Osteocyte (in vitro differentiated cells): ENCODE data around the gene GAK. TPM values are rescaled to one million over a fixed set of nuclear protein-coding genes. Genes with fewer than 3 reads are reported as not detected.

ENCODE experiments used
- DNase-seq: peaks from one replicate; pipeline ENCODE4 v3.0.0; 2021; ENCODE audit warnings: mixed read lengths; ENCODE audit not compliant: unreplicated experiment; ENCODE audit errors: extremely low spot score
- H3K27ac Mint-ChIP-seq: one replicate; pipeline ENCODE4 v1.8.0; 2021; ENCODE audit warnings: mild to moderate bottlenecking, mixed read lengths; ENCODE audit not compliant: unreplicated experiment
- H3K27me3 Mint-ChIP-seq: one replicate; pipeline ENCODE4 v1.8.0; 2021; ENCODE audit warnings: mixed read lengths; ENCODE audit not compliant: unreplicated experiment
- H3K36me3 Mint-ChIP-seq: one replicate; pipeline ENCODE4 v1.8.0; 2021; ENCODE audit warnings: mixed read lengths; ENCODE audit not compliant: unreplicated experiment
- H3K4me1 Mint-ChIP-seq: one replicate; pipeline ENCODE4 v1.8.0; 2021; ENCODE audit warnings: mixed read lengths; ENCODE audit not compliant: unreplicated experiment
- H3K4me3 Mint-ChIP-seq: one replicate; pipeline ENCODE4 v1.8.0; 2021; ENCODE audit warnings: mild to moderate bottlenecking, moderate library complexity, mixed read lengths; ENCODE audit not compliant: unreplicated experiment
- H3K9me3 Mint-ChIP-seq: one replicate; pipeline ENCODE4 v1.8.0; 2021; ENCODE audit warnings: mixed read lengths; ENCODE audit not compliant: unreplicated experiment
- CTCF ChIP-seq: fragments of 200-600 bp; sonication (generic); IDR thresholded peaks from 2 replicates; pipeline ENCODE4 v1.5.0; 2021; ENCODE audit warnings: antibody characterized with exemption, mild to moderate bottlenecking, moderate library complexity
- total RNA-seq: library from RNA; stranded (reverse); gene quantifications from 2 replicates; pipeline ENCODE4 v1.2.1, GENCODE V29; 2021

GAK gene
- total RNA-seq, 1 donor from 2014 or later = 93.8 TPM

GRCh38 chr4:972651-973424, 40.7 kb upstream of the GAK start:
- Mint-ChIP-seq H3K27ac (no peak overlapping the region), H3K36me3 (no peaks in the 10 kb centered on the region), H3K9me3 (no peaks in the 10 kb centered on the region), H3K27me3 (no peaks in the 10 kb centered on the region), H3K4me1 (peaks cover 7% of the 10 kb centered on the region), H3K4me3 (peak overlapping the region; percentile 67)
- no peak for TF ChIP-seq CTCF
- no peak for DNase-seq

DNA sequence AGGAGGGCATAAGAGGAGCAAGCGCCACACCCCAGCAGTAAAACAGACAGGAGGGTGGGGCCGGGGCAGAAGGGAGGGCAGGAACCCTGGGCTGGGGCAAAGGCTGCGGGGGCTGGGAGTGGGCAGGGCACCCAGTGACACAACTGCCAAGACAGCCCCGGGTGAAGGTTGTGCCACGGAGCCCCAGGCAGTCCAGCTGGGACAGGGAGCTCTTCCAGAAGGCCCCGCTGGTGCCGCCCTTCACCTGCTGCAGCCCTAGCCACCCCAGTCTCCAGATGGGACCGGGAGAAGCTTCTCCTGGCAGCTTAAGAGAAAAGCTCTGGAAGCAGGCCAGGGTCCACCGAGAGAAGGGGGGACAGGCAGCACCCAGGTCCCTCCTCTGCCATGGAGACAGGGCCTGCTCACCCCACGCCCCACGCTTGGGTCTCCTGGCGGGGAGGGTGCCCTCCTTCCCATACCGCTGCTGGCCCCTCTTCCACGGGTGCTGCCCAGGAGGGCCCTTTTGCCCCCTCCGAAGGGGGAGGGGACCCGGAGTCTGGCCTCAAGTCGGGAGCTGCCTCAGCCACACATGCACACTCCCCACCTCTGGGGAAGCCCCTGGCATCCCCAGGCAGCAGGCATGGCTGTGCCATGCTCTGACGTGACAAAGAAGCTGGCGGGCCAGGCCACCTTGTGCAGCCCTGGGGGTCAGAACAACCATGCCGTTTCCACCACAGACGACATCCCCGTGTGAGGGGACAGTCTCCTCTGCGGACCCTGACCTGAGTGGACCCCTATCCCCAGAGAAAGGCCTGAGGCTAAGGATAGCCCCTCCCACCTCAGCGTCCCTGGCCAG, 39.8 kb upstream of the GAK start:
- Mint-ChIP-seq H3K4me3 (peak overlapping the region; percentile 67), H3K27ac (no peak overlapping the region), H3K9me3 (no peaks in the 10 kb centered on the region), H3K36me3 (no peaks in the 10 kb centered on the region), H3K27me3 (no peaks in the 10 kb centered on the region), H3K4me1 (peaks cover 7% of the 10 kb centered on the region)
- DNase-seq = no peak
- TF ChIP-seq CTCF = no peak

GRCh38 chr4:970854-971520, 38.9 kb upstream of the GAK start:
- Mint-ChIP-seq H3K36me3 (no peaks in the 10 kb centered on the region), H3K27me3 (no peaks in the 10 kb centered on the region), H3K4me3 (peak overlapping the region; percentile 40), H3K9me3 (no peaks in the 10 kb centered on the region), H3K27ac (no peak overlapping the region), H3K4me1 (peaks cover 7% of the 10 kb centered on the region)
- DNase-seq = no peak
- TF ChIP-seq CTCF = no peak

GRCh38 chr4:970046-970745, 38.1 kb upstream of the GAK start:
- no peak for TF ChIP-seq CTCF
- no peaks in the 10 kb centered on the region for H3K27me3 Mint-ChIP-seq
- H3K36me3 Mint-ChIP-seq = no peaks in the 10 kb centered on the region
- H3K9me3 Mint-ChIP-seq = no peaks in the 10 kb centered on the region
- H3K4me1 Mint-ChIP-seq = peaks cover 7% of the 10 kb centered on the region
- no peak for DNase-seq
- no peak overlapping the region for H3K27ac Mint-ChIP-seq
- H3K4me3 Mint-ChIP-seq = no peak overlapping the region
